ENCODE data around the gene ITGA6. TPM values are rescaled to one million over a fixed set of nuclear protein-coding genes. Genes with fewer than 3 reads are reported as not detected.

ITGA6 gene
- total RNA-seq, 1 experiment from 2014 or later = 78.3 TPM

GRCh38 chr2:172380436-172381274, 46.7 kb upstream of the ITGA6 start:
- H3K4ac ChIP-seq (ENCODE audit: low read depth, low read length) = peak overlapping the region; percentile 51; the same call in 1 of the 2 replicates
- Mint-ChIP-seq H3K27ac (peak overlapping the region; percentile 93 to 100 (median 100)), H3K27me3 (ENCODE audit: low read depth) (peaks cover 2% of the 10 kb centered on the region; the same call in 1 of the 2 replicates), H3K4me1 (peaks cover 51 to 52% of the 10 kb centered on the region in 2 experiments), H3K36me3 (ENCODE audit: insufficient read depth in 1 of 3, low read depth in 3 of 3) (peaks cover 0 to 18% (median 14%) of the 10 kb centered on the region in 3 experiments; a peak in 5 of 7 replicates), H3K9me3 (peaks cover 9 to 17% of the 10 kb centered on the region in 2 experiments), H3K4me3 (peak overlapping the region; percentile 21 to 60)
- H3K4me2 ChIP-seq (ENCODE audit: insufficient read depth, insufficient read length, low read length) = peak overlapping the region; percentile 48
- no peaks in the 10 kb centered on the region for H4K20me1 ChIP-seq (ENCODE audit: control insufficient read depth, insufficient read depth, insufficient read length)
- peak overlapping the region; percentile 98 for H3K27ac ChIP-seq (ENCODE audit: insufficient read length, low read depth, low read length)
- H3K14ac ChIP-seq (ENCODE audit: insufficient read depth, low read length) = peak overlapping the region; percentile 45; the same call in 1 of the 2 replicates
- H3K56ac ChIP-seq (ENCODE audit: insufficient read length, low read depth, low read length) = no peak overlapping the region
- no peaks in the 10 kb centered on the region for H3K9me3 ChIP-seq (ENCODE audit: control insufficient read depth, low read depth, low read length)
- H2BK120ac ChIP-seq (ENCODE audit: low read depth, low read length, poor library complexity, severe bottlenecking) = peak overlapping the region; percentile 53
- H2AFZ ChIP-seq (ENCODE audit: low read length) = no peak overlapping the region
- H3K4me1 ChIP-seq (ENCODE audit: insufficient read depth, low read length) = peaks cover 17% of the 10 kb centered on the region; the same call in 1 of the 2 replicates
- no peak overlapping the region for H2AK5ac ChIP-seq (ENCODE audit: insufficient read length, low read length)
- H3K79me1 ChIP-seq (ENCODE audit: insufficient read depth, low read depth, low read length, poor library complexity, severe bottlenecking) = no peaks in the 10 kb centered on the region
- H3K23me2 ChIP-seq (ENCODE audit: insufficient read length, low read depth, low read length, poor library complexity, severe bottlenecking) = no peaks in the 10 kb centered on the region
- no peaks in the 10 kb centered on the region for H3K27me3 ChIP-seq (ENCODE audit: insufficient read depth, low read length)
- no peaks in the 10 kb centered on the region for H3K79me2 ChIP-seq (ENCODE audit: insufficient read depth, low read length)
- peak overlapping the region; percentile 86 for H4K91ac ChIP-seq (ENCODE audit: insufficient read length, low read depth, low read length)
- H3K9ac ChIP-seq (ENCODE audit: extremely low read depth, insufficient read length, low read length) = no peak overlapping the region
- peak overlapping the region; percentile 46 for H2BK20ac ChIP-seq (ENCODE audit: low read depth, low read length, poor library complexity, severe bottlenecking)
- H3K18ac ChIP-seq (ENCODE audit: insufficient read length, low read depth, low read length) = peak overlapping the region; percentile 66
- peak overlapping the region; percentile 17 for H3T11ph ChIP-seq (ENCODE audit: low read length)
- peak overlapping the region; percentile 20 for H4K8ac ChIP-seq (replicated peaks; ENCODE audit: insufficient read length, low read depth, low read length)
- peak; percentile 93 for DNase-seq
- peak overlapping the region; percentile 23 for H4K5ac ChIP-seq (ENCODE audit: insufficient read length, low read depth, low read length)
- no peak overlapping the region for H2BK15ac ChIP-seq (ENCODE audit: low read depth, low read length)
- no CpG with 5 or more reads among the region's 8 CpGs for WGBS (ENCODE audit: extremely low coverage, insufficient read length, low lambda C conversion rate)
- no peak for TF ChIP-seq CTCF (conservative IDR thresholded peaks at IDR 0.05)
- H2BK12ac ChIP-seq (ENCODE audit: insufficient read length, low read depth, low read length) = peak overlapping the region; percentile 68
- peak overlapping the region; percentile 70 for H2BK5ac ChIP-seq (ENCODE audit: insufficient read length, low read length)
- H3K23ac ChIP-seq (ENCODE audit: insufficient read length, low read depth, low read length) = no peak overlapping the region

Measured in H9 (cell line).